Activated CD8-positive, alpha-beta T cell treated with anti-CD3 and anti-CD28 coated beads for 36 hours (primary cell): ENCODE measurements around the gene B3GNT3. TPM values are rescaled to one million over a fixed set of nuclear protein-coding genes. Genes with fewer than 3 reads are reported as not detected.

Experiments used
- ATAC-seq: fragments of 200-7000 bp; cut with Tn5 transposase; one replicate; pipeline ENCODE4 v1.10.0; 2021; ENCODE audit warnings: mild to moderate bottlenecking, moderate library complexity
- CTCF ChIA-PET: fragments of 350-600 bp; sonication (Branson Sonifier 250); formaldehyde crosslinking; loops from one replicate; lab custom pipeline; 2021; ENCODE audit warnings: antibody characterized with exemption; lab: Charles Lee
- POLR2A ChIA-PET: fragments of 350-600 bp; sonication (Branson Sonifier 250); formaldehyde crosslinking; loops from one replicate; lab custom pipeline; 2021; ENCODE audit warnings: antibody characterized with exemption; lab: Charles Lee
- DNase-seq: peaks from one replicate; pipeline ENCODE4 v3.0.0-alpha.2; 2020
- H3K27ac Mint-ChIP-seq: one replicate; pipeline ENCODE4 v1.8.0; 2021; ENCODE audit warnings: mild to moderate bottlenecking, mixed read lengths
- H3K27me3 Mint-ChIP-seq: one replicate; pipeline ENCODE4 v1.8.0; 2021; ENCODE audit warnings: mixed read lengths
- H3K36me3 Mint-ChIP-seq: one replicate; pipeline ENCODE4 v1.8.0; 2021; ENCODE audit warnings: low read depth, mixed read lengths
- H3K4me1 Mint-ChIP-seq: one replicate; pipeline ENCODE4 v1.8.0; 2021; ENCODE audit warnings: low read depth, mixed read lengths
- H3K4me3 Mint-ChIP-seq: one replicate; pipeline ENCODE4 v1.8.0; 2021; ENCODE audit warnings: mild to moderate bottlenecking, moderate library complexity, mixed read lengths
- H3K9me3 Mint-ChIP-seq: one replicate; pipeline ENCODE4 v1.8.0; 2021; ENCODE audit warnings: mixed read lengths
- CTCF ChIP-seq: fragments of 200-600 bp; IDR thresholded peaks from one replicate; pipeline ENCODE4 v1.8.0; 2022; ENCODE audit warnings: antibody characterized with exemption, mild to moderate bottlenecking
- intact Hi-C: fragments of 100-400 bp; cut with micrococcal nuclease; formaldehyde crosslinking; loops from one replicate; pipeline ENCODE4 v1.10.0; 2022
- total RNA-seq, 2 experiments: library from RNA; stranded (reverse); gene quantifications; one replicate each; pipeline ENCODE4 v1.2.3, GENCODE V29; 2021

The B3GNT3 gene
- total RNA-seq, 2 experiments from 2014 or later = 0.20 TPM; not detected in 1

- H3K36me3 Mint-ChIP-seq = peaks cover 37% of the 10 kb centered on the region
- DNase-seq (no peak), ATAC-seq (no peak)
- intact Hi-C loops = no loop called here
- no peak for TF ChIP-seq CTCF
- H3K9me3 Mint-ChIP-seq = no peaks in the 10 kb centered on the region
- no peak overlapping the region for H3K4me3 Mint-ChIP-seq
- peaks cover 40% of the 10 kb centered on the region for H3K4me1 Mint-ChIP-seq
- H3K27me3 Mint-ChIP-seq = no peaks in the 10 kb centered on the region
- ChIA-PET POLR2A (interaction anchor here (1.6 kb wide), 1 partner anchor 37 kb away, joined by 5 read pairs; the partner anchor contains the start of gene MAP1S), CTCF (no interaction called here)
- no peak overlapping the region for H3K27ac Mint-ChIP-seq
These were observed 37.8 kb upstream of the B3GNT3 start for GRCh38 chr19:17757125-17757524.

GRCh38 chr19:17758515-17758914 is 36.4 kb upstream of the B3GNT3 start:
- Mint-ChIP-seq H3K36me3 (peaks cover 45% of the 10 kb centered on the region), H3K27ac (no peak overlapping the region), H3K4me3 (no peak overlapping the region), H3K4me1 (peaks cover 38% of the 10 kb centered on the region), H3K9me3 (no peaks in the 10 kb centered on the region), H3K27me3 (no peaks in the 10 kb centered on the region)
- CTCF ChIA-PET = no interaction called here
- ATAC-seq (no peak), DNase-seq (no peak)
- intact Hi-C loops = no loop called here
- POLR2A ChIA-PET = interaction anchor here (1.1 kb wide), 1 partner anchor 28 kb away, joined by 3 read pairs; no protein-coding TSS in a partner anchor
- no peak for TF ChIP-seq CTCF

- intact Hi-C loops = no loop called here
- ATAC-seq (no peak), DNase-seq (no peak)
- no peak for TF ChIP-seq CTCF
- H3K4me1 Mint-ChIP-seq = peaks cover 20% of the 10 kb centered on the region
- no peak overlapping the region for H3K27ac Mint-ChIP-seq
- CTCF ChIA-PET = interaction anchor here (1.2 kb wide), 1 partner anchor 19 kb away, joined by 3 read pairs; no protein-coding TSS in a partner anchor
- H3K9me3 Mint-ChIP-seq = no peaks in the 10 kb centered on the region
- H3K36me3 Mint-ChIP-seq = peaks cover 47% of the 10 kb centered on the region
- no peaks in the 10 kb centered on the region for H3K27me3 Mint-ChIP-seq
- POLR2A ChIA-PET = interaction anchor here (0.6 to 1.5 kb wide), 2 partner anchors 41 to 68 kb away, joined by 3 to 4 read pairs; no protein-coding TSS in a partner anchor
- no peak overlapping the region for H3K4me3 Mint-ChIP-seq
These were observed 33.8 kb upstream of the B3GNT3 start for GRCh38 chr19:17761148-17761547.

GRCh38 chr19:17762505-17763229 is 32.3 kb upstream of the B3GNT3 start:
- peak; percentile 47 for ATAC-seq
- H3K27me3 Mint-ChIP-seq = no peaks in the 10 kb centered on the region
- H3K9me3 Mint-ChIP-seq = no peaks in the 10 kb centered on the region
- H3K4me3 Mint-ChIP-seq = no peak overlapping the region
- H3K4me1 Mint-ChIP-seq = peaks cover 15% of the 10 kb centered on the region
- H3K27ac Mint-ChIP-seq = no peak overlapping the region
- H3K36me3 Mint-ChIP-seq = peaks cover 42% of the 10 kb centered on the region
- POLR2A ChIA-PET = interaction anchor here (0.5 to 1.3 kb wide), 6 partner anchors 12 to 1538 kb away, joined by 3 to 4 read pairs (median 3); no protein-coding TSS in a partner anchor
- DNase-seq = peak; percentile 58
- CTCF ChIA-PET = interaction anchor here (0.7 to 1.9 kb wide), 4 partner anchors 12 to 267 kb away, joined by 3 to 5 read pairs (median 4); no protein-coding TSS in a partner anchor
- no peak for TF ChIP-seq CTCF
- intact Hi-C loops = no loop called here

DNA sequence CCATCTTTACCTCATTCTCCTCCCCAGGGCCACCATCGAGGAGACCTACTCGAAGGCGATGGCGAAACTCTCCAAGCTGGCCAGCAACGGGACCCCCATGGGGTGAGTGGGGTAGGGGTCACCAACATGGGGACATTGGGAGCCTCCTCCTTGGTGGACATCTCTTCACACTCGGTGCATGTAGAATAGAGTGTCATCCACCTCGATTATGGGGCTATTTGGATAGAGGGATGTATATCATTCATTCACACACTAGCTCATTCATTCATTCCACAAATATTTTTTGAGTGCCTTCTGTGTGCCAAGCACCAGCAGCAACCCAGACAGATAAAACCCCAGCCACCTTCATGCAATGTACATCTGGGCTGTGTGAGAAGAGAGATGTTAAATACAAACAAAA is 30.6 kb upstream of the B3GNT3 start:
- H3K36me3 Mint-ChIP-seq = peaks cover 38% of the 10 kb centered on the region
- no peaks in the 10 kb centered on the region for H3K27me3 Mint-ChIP-seq
- POLR2A ChIA-PET = interaction anchor here (0.7 to 1.3 kb wide), 4 partner anchors 13 to 49 kb away, joined by 3 to 4 read pairs (median 3); partner anchors contain the start of gene FCHO1
- no peak overlapping the region for H3K27ac Mint-ChIP-seq
- ATAC-seq (no peak), DNase-seq (no peak)
- no peak for TF ChIP-seq CTCF
- no peak overlapping the region for H3K4me3 Mint-ChIP-seq
- CTCF ChIA-PET = interaction anchor here (0.8 to 1.1 kb wide), 2 partner anchors 10 to 95 kb away, joined by 3 to 4 read pairs; no protein-coding TSS in a partner anchor
- no peaks in the 10 kb centered on the region for H3K9me3 Mint-ChIP-seq
- intact Hi-C loops = no loop called here
- peaks cover 10% of the 10 kb centered on the region for H3K4me1 Mint-ChIP-seq
